ENCODE measurements around the gene GHR.

The GHR gene

GRCh38 chr5:42506662-42507061 lies 83.4 kb downstream of the GHR start:
- DNase-seq, result no peak
- in situ Hi-C loops (cut with MboI; ENCODE audit: low pct_unique_long_range_greater_than_20kb, low sequenced_read_pairs), result no loop called here

GRCh38 chr5:42507451-42508097 lies 84.3 kb downstream of the GHR start:
- in situ Hi-C loops (cut with MboI; ENCODE audit: low pct_unique_long_range_greater_than_20kb, low sequenced_read_pairs), result no loop called here
- DNase-seq, result no peak

- in situ Hi-C loops (cut with MboI; ENCODE audit: low pct_unique_long_range_greater_than_20kb, low sequenced_read_pairs), result no loop called here
Observed at GRCh38 chr5:42513246-42513645, 90.0 kb downstream of the GHR start.

GRCh38 chr5:42514754-42515153 lies 91.5 kb downstream of the GHR start:
- in situ Hi-C loops (cut with MboI; ENCODE audit: low pct_unique_long_range_greater_than_20kb, low sequenced_read_pairs), result no loop called here
- DNase-seq, result no peak

More at GRCh38 chr5:42513246-42513645, 90.0 kb downstream of the GHR start:
- no peak for DNase-seq

GRCh38 chr5:42515504-42515903 lies 92.3 kb downstream of the GHR start:
- no peak for DNase-seq
- in situ Hi-C loops (cut with MboI; ENCODE audit: low pct_unique_long_range_greater_than_20kb, low sequenced_read_pairs), result no loop called here

GRCh38 chr5:42516282-42517042 lies 93.2 kb downstream of the GHR start:
- no peak for DNase-seq
- in situ Hi-C loops (cut with MboI; ENCODE audit: low pct_unique_long_range_greater_than_20kb, low sequenced_read_pairs), result no loop called here

- in situ Hi-C loops (cut with MboI; ENCODE audit: low pct_unique_long_range_greater_than_20kb, low sequenced_read_pairs), result no loop called here
- DNase-seq, result no peak
Observed at GRCh38 chr5:42517164-42517563, 93.9 kb downstream of the GHR start.

- DNase-seq, result no peak
- in situ Hi-C loops (cut with MboI; ENCODE audit: low pct_unique_long_range_greater_than_20kb, low sequenced_read_pairs), result no loop called here
Observed at GRCh38 chr5:42518595-42519221, 95.5 kb downstream of the GHR start.

- DNase-seq, result no peak
- in situ Hi-C loops (cut with MboI; ENCODE audit: low pct_unique_long_range_greater_than_20kb, low sequenced_read_pairs), result no loop called here
Observed at GRCh38 chr5:42520203-42520602, 97.0 kb downstream of the GHR start.

- in situ Hi-C loops (cut with MboI; ENCODE audit: low pct_unique_long_range_greater_than_20kb, low sequenced_read_pairs), result no loop called here
Observed at GRCh38 chr5:42520957-42521356, 97.7 kb downstream of the GHR start.

GRCh38 chr5:42521406-42521805 lies 98.2 kb downstream of the GHR start:
- in situ Hi-C loops (cut with MboI; ENCODE audit: low pct_unique_long_range_greater_than_20kb, low sequenced_read_pairs), result no loop called here

More at GRCh38 chr5:42520957-42521356, 97.7 kb downstream of the GHR start:
- no peak for DNase-seq

GRCh38 chr5:42522783-42523182 lies 99.5 kb downstream of the GHR start:
- in situ Hi-C loops (cut with MboI; ENCODE audit: low pct_unique_long_range_greater_than_20kb, low sequenced_read_pairs), result no loop called here
- DNase-seq, result no peak

More at GRCh38 chr5:42521406-42521805, 98.2 kb downstream of the GHR start:
- no peak for DNase-seq

GRCh38 chr5:42526179-42526578 lies 102.9 kb downstream of the GHR start:
- in situ Hi-C loops (cut with MboI; ENCODE audit: low pct_unique_long_range_greater_than_20kb, low sequenced_read_pairs), result no loop called here
- DNase-seq, result no peak

GRCh38 chr5:42531611-42532010 lies 108.4 kb downstream of the GHR start:
- in situ Hi-C loops (cut with MboI; ENCODE audit: low pct_unique_long_range_greater_than_20kb, low sequenced_read_pairs), result no loop called here
- no peak for DNase-seq

GRCh38 chr5:42542106-42542505 lies 118.9 kb downstream of the GHR start:
- in situ Hi-C loops (cut with MboI; ENCODE audit: low pct_unique_long_range_greater_than_20kb, low sequenced_read_pairs), result no loop called here
- DNase-seq, result no peak

- no peak for DNase-seq
- in situ Hi-C loops (cut with MboI; ENCODE audit: low pct_unique_long_range_greater_than_20kb, low sequenced_read_pairs), result no loop called here
Observed at GRCh38 chr5:42543774-42544173, 120.5 kb downstream of the GHR start.

- DNase-seq, result no peak
- in situ Hi-C loops (cut with MboI; ENCODE audit: low pct_unique_long_range_greater_than_20kb, low sequenced_read_pairs), result no loop called here
Observed at GRCh38 chr5:42545038-42545437, 121.8 kb downstream of the GHR start.

- no peak for DNase-seq
- in situ Hi-C loops (cut with MboI; ENCODE audit: low pct_unique_long_range_greater_than_20kb, low sequenced_read_pairs), result no loop called here
Observed at GRCh38 chr5:42547141-42547540, 123.9 kb downstream of the GHR start.

GRCh38 chr5:42547894-42548293 lies 124.7 kb downstream of the GHR start:
- in situ Hi-C loops (cut with MboI; ENCODE audit: low pct_unique_long_range_greater_than_20kb, low sequenced_read_pairs), result no loop called here
- DNase-seq, result no peak

- in situ Hi-C loops (cut with MboI; ENCODE audit: low pct_unique_long_range_greater_than_20kb, low sequenced_read_pairs), result no loop called here
- DNase-seq, result no peak
Observed at GRCh38 chr5:42552597-42552996, 129.4 kb downstream of the GHR start.
